H1 (cell line): Measurements from ENCODE around the gene CADM2. TPM values are rescaled to one million over a fixed set of nuclear protein-coding genes. Genes with fewer than 3 reads are reported as not detected.
A peak's percentile ranks its signal among the peaks of the same experiment; 100 is the strongest.

Experiments
- CTCF ChIA-PET: fragments of 300-600 bp; sonication (Branson Sonifier 250); formaldehyde crosslinking; loops from one replicate; lab custom pipeline; 2021; ENCODE audit not compliant: partially characterized antibody; lab: Charles Lee
- POLR2A ChIA-PET: fragments of 300-600 bp; sonication (Branson Sonifier 250); formaldehyde crosslinking; loops from one replicate; lab custom pipeline; 2021; ENCODE audit warnings: inconsistent platforms; ENCODE audit not compliant: partially characterized antibody; lab: Charles Lee
- DNase-seq, 2 experiments: peaks; one replicate each; pipeline versions ENCODE4 v3.0.0 to v3.0.0-alpha.2; 2010 to 2022; ENCODE audit warnings: low spot score in 2 of 2, low read depth in 1 of 2, mixed read lengths in 1 of 2
- FAIRE-seq: peaks from 2 replicates; lab custom pipeline; 2011; peaks lifted over from hg19 to GRCh38; lab: Jason Lieb, UNC
- H2AFZ ChIP-seq: 2 replicates; pipeline ENCODE4 v1.8.1; 2012; ENCODE audit warnings: low read length, inconsistent platforms
- H2AK5ac ChIP-seq: 2 replicates; pipeline ENCODE4 v1.6.1; 2013; ENCODE audit warnings: low read depth, low read length
- H2BK120ac ChIP-seq: replicated peaks from 2 replicates; pipeline ENCODE3; 2013; ENCODE audit warnings: low read depth, low read length, inconsistent platforms
- H2BK12ac ChIP-seq: 2 replicates; pipeline ENCODE4 v1.6.1; 2013; ENCODE audit warnings: low read depth, low read length
- H2BK15ac ChIP-seq: 2 replicates; pipeline ENCODE4 v1.6.1; 2013; ENCODE audit warnings: low read length
- H2BK20ac ChIP-seq: 2 replicates; pipeline ENCODE4 v1.6.1; 2013; ENCODE audit warnings: low read length
- H2BK5ac ChIP-seq: 2 replicates; pipeline ENCODE4 v1.6.1; 2013; ENCODE audit warnings: low read depth, low read length
- H3K14ac ChIP-seq: 2 replicates; pipeline ENCODE4 v1.6.1; 2013; ENCODE audit warnings: inconsistent platforms; ENCODE audit not compliant: insufficient read length
- H3K18ac ChIP-seq: 2 replicates; pipeline ENCODE4 v1.6.1; 2013; ENCODE audit warnings: low read length; ENCODE audit errors: extremely low read depth
- H3K23ac ChIP-seq: 2 replicates; pipeline ENCODE4 v1.6.1; 2013; ENCODE audit warnings: inconsistent platforms; ENCODE audit not compliant: insufficient read length
- H3K23me2 ChIP-seq: 2 replicates; pipeline ENCODE4 v1.6.1; 2013; ENCODE audit warnings: low read depth, low read length
- H3K27ac ChIP-seq: 2 replicates; pipeline ENCODE4 v1.6.1; 2011; ENCODE audit warnings: low read depth, low read length, inconsistent platforms
- H3K27me3 ChIP-seq, 4 experiments: replicated peaks in 1 of 4; 1 replicate in 1 of 4; 2 replicates in 3 of 4; pipeline versions ENCODE4 v1.6.1 to v1.8.1; 2011 to 2013; ENCODE audit warnings: low read length in 3 of 4, mild to moderate bottlenecking in 3 of 4, inconsistent platforms in 2 of 4, mixed read lengths in 2 of 4, moderate library complexity in 1 of 4; ENCODE audit not compliant: control insufficient read depth in 3 of 4, insufficient read depth in 3 of 4; ENCODE audit errors: extremely low read depth in 1 of 4
- H3K36me3 ChIP-seq, 4 experiments: 2 replicates each; pipeline versions ENCODE4 v1.6.1 to v1.8.1; 2011 to 2013; ENCODE audit warnings: mild to moderate bottlenecking in 4 of 4, low read length in 3 of 4, moderate library complexity in 2 of 4, control low read depth in 1 of 4, inconsistent platforms in 1 of 4; ENCODE audit not compliant: insufficient read depth in 4 of 4, control insufficient read depth in 2 of 4
- H3K4ac ChIP-seq: replicated peaks from 2 replicates; pipeline ENCODE3; 2013; ENCODE audit warnings: low read length, low read depth, mixed read lengths, inconsistent platforms; ENCODE audit not compliant: insufficient read length
- H3K4me1 ChIP-seq, 4 experiments: replicated peaks in 1 of 4; 1 replicate in 1 of 4; 2 replicates in 3 of 4; pipeline versions ENCODE4 v1.6.1 to v1.8.1; 2011 to 2013; ENCODE audit warnings: low read length in 3 of 4, inconsistent platforms in 2 of 4, mixed read lengths in 1 of 4; ENCODE audit not compliant: insufficient read depth in 4 of 4, control insufficient read depth in 3 of 4
- H3K4me2 ChIP-seq, 2 experiments: 2 replicates each; pipeline versions ENCODE4 v1.6.1 to v1.8.1; 2011 to 2013; ENCODE audit warnings: low read depth in 2 of 2, low read length in 2 of 2, control low read depth in 1 of 2, inconsistent platforms in 1 of 2, mild to moderate bottlenecking in 1 of 2; ENCODE audit not compliant: insufficient read depth in 1 of 2
- H3K4me3 ChIP-seq, 4 experiments: fragments of 200-600, 300-600 bp in 1 of 4; sonication (generic), shearing (Covaris generic), sonication (Bioruptor Twin) in 1 of 4; 2 replicates each; pipeline versions ENCODE4 v1.5.1 to v1.8.1; 2011 to 2016; ENCODE audit warnings: low read length in 4 of 4, low read depth in 3 of 4, control low read depth in 2 of 4, inconsistent platforms in 2 of 4, mild to moderate bottlenecking in 2 of 4, mixed read lengths in 1 of 4, moderate library complexity in 1 of 4; ENCODE audit not compliant: insufficient read depth in 2 of 4; ENCODE audit errors: extremely low read depth in 1 of 4
- H3K56ac ChIP-seq: replicated peaks from 2 replicates; pipeline ENCODE3; 2013; ENCODE audit warnings: low read depth, mild to moderate bottlenecking, mixed read lengths, low read length, inconsistent platforms; ENCODE audit not compliant: insufficient read length
- H3K79me1 ChIP-seq: 2 replicates; pipeline ENCODE4 v1.6.1; 2013; ENCODE audit warnings: low read depth, low read length, control low read depth
- H3K79me2 ChIP-seq, 2 experiments: 2 replicates each; pipeline versions ENCODE4 v1.6.1 to v1.8.1; 2012 to 2013; ENCODE audit warnings: low read length in 2 of 2, mild to moderate bottlenecking in 2 of 2, inconsistent platforms in 1 of 2; ENCODE audit not compliant: insufficient read depth in 2 of 2, control insufficient read depth in 1 of 2
- H3K9ac ChIP-seq, 4 experiments: replicated peaks in 1 of 4; 1 replicate in 1 of 4; 2 replicates in 3 of 4; pipeline versions ENCODE4 v1.6.1 to v1.8.1; 2011 to 2013; ENCODE audit warnings: low read depth in 3 of 4, low read length in 3 of 4, control low read depth in 2 of 4, mild to moderate bottlenecking in 2 of 4, moderate library complexity in 2 of 4, inconsistent platforms in 1 of 4; ENCODE audit errors: extremely low read depth in 1 of 4
- H3K9me3 ChIP-seq, 2 experiments: 2 replicates each; pipeline versions ENCODE4 v1.6.1 to v1.8.1; 2012 to 2013; ENCODE audit warnings: mild to moderate bottlenecking in 2 of 2, moderate library complexity in 2 of 2, control low read depth in 1 of 2, inconsistent platforms in 1 of 2, low read depth in 1 of 2, low read length in 1 of 2, mixed read lengths in 1 of 2; ENCODE audit not compliant: insufficient read depth in 2 of 2
- H4K20me1 ChIP-seq, 2 experiments: replicated peaks in 1 of 2; 2 replicates each; pipeline versions ENCODE3 to v1.8.1; 2011 to 2013; ENCODE audit warnings: inconsistent platforms in 2 of 2, low read length in 2 of 2, mild to moderate bottlenecking in 1 of 2; ENCODE audit not compliant: insufficient read depth in 2 of 2, control insufficient read depth in 1 of 2
- H4K5ac ChIP-seq: 2 replicates; pipeline ENCODE4 v1.6.1; 2013; ENCODE audit warnings: low read length, low read depth, mixed read lengths, inconsistent platforms; ENCODE audit not compliant: insufficient read length
- H4K8ac ChIP-seq: 2 replicates; pipeline ENCODE4 v1.8.0; 2013; ENCODE audit warnings: mild to moderate bottlenecking, moderate library complexity, low read length, inconsistent platforms; ENCODE audit not compliant: insufficient read depth; ENCODE audit errors: extremely low read depth
- H4K91ac ChIP-seq: replicated peaks from 2 replicates; pipeline ENCODE3; 2013; ENCODE audit warnings: low read length, mixed read lengths, inconsistent platforms; ENCODE audit not compliant: insufficient read length
- ATF3 ChIP-seq: IDR thresholded peaks from 2 replicates; pipeline ENCODE4 v1.6.1; 2011; ENCODE audit warnings: low read depth, mild to moderate bottlenecking, low read length; ENCODE audit not compliant: insufficient read depth
- BRCA1 ChIP-seq: IDR thresholded peaks from 2 replicates; pipeline ENCODE4 v1.6.1; 2012; ENCODE audit warnings: low read depth, low read length, improper control_type of control experiment
- CEBPB ChIP-seq: IDR thresholded peaks from 2 replicates; pipeline ENCODE4 v1.6.1; 2012; ENCODE audit warnings: low read depth, low read length
- CTCF ChIP-seq, 3 experiments: IDR thresholded peaks; 1 replicate in 2 of 3; 2 replicates in 1 of 3; pipeline versions ENCODE4 v1.5.1 to v1.6.1; 2011; ENCODE audit warnings: low read length in 3 of 3, mild to moderate bottlenecking in 3 of 3, inconsistent platforms in 2 of 3, low read depth in 1 of 3, moderate library complexity in 1 of 3; ENCODE audit not compliant: insufficient read depth in 1 of 3; ENCODE audit errors: control extremely low read depth in 1 of 3
- HDAC2 ChIP-seq, 2 experiments: fragments of 300-600 bp in 1 of 2; sonication (generic) in 1 of 2; IDR thresholded peaks; 2 replicates each; pipeline ENCODE4 v1.6.1; 2011 to 2012; ENCODE audit warnings: low read depth in 2 of 2, low read length in 2 of 2, mild to moderate bottlenecking in 2 of 2, moderate library complexity in 2 of 2, borderline replicate concordance in 1 of 2, inconsistent platforms in 1 of 2
- JUND ChIP-seq: IDR thresholded peaks from 2 replicates; pipeline ENCODE4 v1.6.1; 2011; ENCODE audit warnings: mild to moderate bottlenecking, improper control_type of control experiment, low read length
- NANOG ChIP-seq: IDR thresholded peaks from 2 replicates; pipeline ENCODE4 v1.6.1; 2011; ENCODE audit warnings: low read length, low read depth, mild to moderate bottlenecking, inconsistent platforms; ENCODE audit not compliant: insufficient read depth, poor library complexity, severe bottlenecking
- RAD21 ChIP-seq, 2 experiments: IDR thresholded peaks in 1 of 2; conservative IDR thresholded peaks in 1 of 2; 2 replicates each; pipeline ENCODE4 v1.6.1; 2011; ENCODE audit warnings: low read depth in 2 of 2, low read length in 2 of 2, improper control_type of control experiment in 1 of 2, inconsistent platforms in 1 of 2, mild to moderate bottlenecking in 1 of 2, moderate library complexity in 1 of 2
- YY1 ChIP-seq: IDR thresholded peaks from 2 replicates; pipeline ENCODE4 v1.6.1; 2011; ENCODE audit warnings: low read depth, mild to moderate bottlenecking, low read length
- WGBS, 2 experiments: shearing (Covaris generic) in 1 of 2; methylation state at CpG; one replicate each; pipeline versions ENCODE4 v1.1.6 to v1.1.7; 2013 to 2015; ENCODE audit warnings: low lambda C conversion rate in 2 of 2, mixed read lengths in 2 of 2, inconsistent platforms in 1 of 2, low coverage in 1 of 2, missing lambda C conversion rate in 1 of 2; ENCODE audit not compliant: insufficient replicate concordance in 2 of 2, insufficient coverage in 1 of 2, insufficient read length in 1 of 2; ENCODE audit errors: extremely low coverage in 1 of 2, missing lambda C conversion rate in 1 of 2; 5-methylcytosine and 5-hydroxymethylcytosine counted together
- polyA plus RNA-seq, 7 experiments: library from polyadenylated mRNA; depleted of rRNA in 3 of 7; stranded (reverse) in 5 of 7; unstranded in 2 of 7; fragments of >200 nt in 5 of 7; fragments of 200-250 nt in 2 of 7; gene quantifications; 1 replicate in 5 of 7; 2 replicates in 1 of 7; 4 replicates in 1 of 7; pipeline versions ENCODE4 v1.2.1 to v1.2.3, GENCODE V29; 2011 to 2013; ENCODE audit warnings: missing spikeins in 2 of 7, mixed read lengths in 2 of 7
- total RNA-seq: library from RNA; stranded (reverse); fragmentation: NEBNext Ultra II Directional; extraction: Animal tissue kit (Norgen Biotek cat#: 25700); gene quantifications from 2 replicates; pipeline ENCODE4 v1.2.1, GENCODE V29; 2021

The CADM2 gene
- total and polyA plus RNA-seq, 2 of the 8 experiments (the other 6 are each of a cell fraction or from before 2014, with no cell fraction given): 14.9 to 20.9 TPM

GRCh38 chr3:84965141-84965540 lies 6.4 kb downstream of the CADM2 start:
- no peak overlapping the region for H2BK15ac ChIP-seq
- H3K18ac ChIP-seq: no peak overlapping the region
- peak; percentile 58 to 65 for DNase-seq
- no peaks in the 10 kb centered on the region; the same call in 1 of the 2 replicates for H3K79me1 ChIP-seq
- no peak overlapping the region for H3K23ac ChIP-seq
- peaks cover 0 to 94% of the 10 kb centered on the region in 2 experiments; a peak in 3 of 4 replicates for H3K79me2 ChIP-seq
- peak; percentile 99 for FAIRE-seq
- H2BK20ac ChIP-seq: no peak overlapping the region
- H3K4ac ChIP-seq: no peak overlapping the region
- H3K27me3 ChIP-seq: no peaks in the 10 kb centered on the region
- H2BK5ac ChIP-seq: no peak overlapping the region
- H3K27ac ChIP-seq: no peak overlapping the region
- H4K5ac ChIP-seq: peak overlapping the region; percentile 78
- H2BK12ac ChIP-seq: no peak overlapping the region
- ChIA-PET POLR2A (no interaction called here), CTCF (interaction anchor here (0.6 to 1.7 kb wide), 4 partner anchors 8 to 250 kb away, joined by 3 read pairs; no protein-coding TSS in a partner anchor)
- no peak overlapping the region for H3K56ac ChIP-seq
- no peak overlapping the region for H4K8ac ChIP-seq
- H2AK5ac ChIP-seq: no peak overlapping the region
- no peak overlapping the region for H2BK120ac ChIP-seq
- H3K4me3 ChIP-seq: peak overlapping the region in 1 of 4 experiments; percentile 26; a peak in 1 of 8 replicates
- H3K36me3 ChIP-seq: no peaks in the 10 kb centered on the region
- H2AFZ ChIP-seq: no peak overlapping the region
- H3K4me1 ChIP-seq: peaks cover 0 to 32% (median 5%) of the 10 kb centered on the region in 4 experiments; a peak in 4 of 7 replicates
- H3K4me2 ChIP-seq: peak overlapping the region; percentile 28 to 33; a peak in 2 of 4 replicates
- peaks cover 14% of the 10 kb centered on the region for H3K23me2 ChIP-seq
- H3K9ac ChIP-seq: no peak overlapping the region
- 0% methylated on average over 1 of the region's 1 CpG; no CpG with 5 or more reads in 1 of the 2 experiments for WGBS, 2 experiments
- no peak overlapping the region for H4K91ac ChIP-seq
- no peak overlapping the region for H3K14ac ChIP-seq
- no peaks in the 10 kb centered on the region for H3K9me3 ChIP-seq
- H4K20me1 ChIP-seq: no peaks in the 10 kb centered on the region
- TF ChIP-seq CTCF (IDR thresholded peaks at IDR 0.05; ENCODE audit: control extremely low read depth in 1 of 3, insufficient read depth in 1 of 3, low read depth in 1 of 3, low read length in 3 of 3): peak in 1 of 3 experiments; percentile 6; a peak in 1 of 4 replicates
- TF ChIP-seq JUND: 0 out of 2 replicates have a peak, but pooled peaks have one; percentile 64
- peak; percentile 88 for TF ChIP-seq ATF3
- no peak for TF ChIP-seq BRCA1
- 0 out of 4 replicates have a peak, but pooled peaks of 1 of the 2 experiments have one; percentile 39 for TF ChIP-seq HDAC2 (IDR thresholded peaks at IDR 0.05; ENCODE audit: borderline replicate concordance in 1 of 2, low read depth in 2 of 2, low read length in 2 of 2)
- peak; percentile 89 for TF ChIP-seq CEBPB
- TF ChIP-seq NANOG: no peak
- peak; percentile 10; the same call in 1 of the 2 replicates for TF ChIP-seq YY1
- peak in 1 of 2 experiments; percentile 10; a peak in 2 of 4 replicates for TF ChIP-seq RAD21 (IDR thresholded peaks at IDR 0.05 in 1 of 2, conservative IDR thresholded peaks at IDR 0.05 in 1 of 2; ENCODE audit: low read depth in 2 of 2, low read length in 2 of 2)
